Testis (tissue), 3 donors: ENCODE measurements around the gene WWC2. TPM values are rescaled to one million over a fixed set of nuclear protein-coding genes. Genes with fewer than 3 reads are reported as not detected.

Experiments used
- DNase-seq: peaks from one replicate; pipeline ENCODE4 v3.0.0-alpha.2; 2019
- H3K27ac ChIP-seq, 2 donors: fragments of 200-600 bp; sonication (generic); one replicate each; pipeline ENCODE4 v1.5.1; 2019
- H3K27me3 ChIP-seq: fragments of 200-600 bp; sonication (generic); one replicate; pipeline ENCODE4 v1.5.1; 2019
- H3K36me3 ChIP-seq: fragments of 200-600 bp; sonication (generic); one replicate; pipeline ENCODE4 v1.5.1; 2017; ENCODE audit warnings: low read depth; ENCODE audit errors: missing control alignments
- H3K4me1 ChIP-seq: fragments of 200-600 bp; sonication (generic); one replicate; pipeline ENCODE4 v1.5.1; 2019
- H3K4me3 ChIP-seq, 2 donors: fragments of 200-600 bp; sonication (generic); one replicate each; pipeline ENCODE4 v1.5.1; 2017 to 2019
- H3K9me3 ChIP-seq: fragments of 200-600 bp; sonication (generic); one replicate; pipeline ENCODE4 v1.5.1; 2017
- POLR2A ChIP-seq: fragments of 450-650 bp; IDR thresholded peaks from one replicate; pipeline ENCODE4 v1.6.1; 2017; ENCODE audit warnings: antibody characterized with exemption, mild to moderate bottlenecking, moderate library complexity
- WGBS, 2 donors: methylation state at CpG; one replicate each; pipeline ENCODE4 v1.1.5; 2018; 5-methylcytosine and 5-hydroxymethylcytosine counted together
- intact Hi-C: fragments of 100-400 bp; cut with DNase I; formaldehyde crosslinking; loops from one replicate; pipeline ENCODE4 v1.15.1; 2023; ENCODE audit warnings: low total_unique reads
- polyA plus RNA-seq: library from polyadenylated mRNA; stranded (reverse); fragments of 350-450 nt; fragmentation: Illumina TruSeq; extraction: RNeasy Lipid Tissue Mini Kit (QIAGEN cat#74804); gene quantifications from one replicate; pipeline ENCODE4 v1.2.3, GENCODE V29; 2014; ENCODE audit warnings: low read depth, low replicate concordance; ENCODE audit not compliant: insufficient read depth
- total RNA-seq, 2 donors: library from RNA; depleted of rRNA; stranded (reverse); fragments of >200 nt; gene quantifications; one replicate each; pipeline ENCODE4 v1.2.3, GENCODE V29; 2016
- TF ChIP-seq, protein P1 (sequence below), 3 experiments: fragments of 450-650 bp in 2 of 3; fragments of 200-600 bp in 1 of 3; sonication (generic) in 1 of 3; IDR thresholded peaks; one replicate each; pipeline ENCODE4 v1.5.1; 2016 to 2019; ENCODE audit warnings: antibody characterized with exemption in 3 of 3, mild to moderate bottlenecking in 2 of 3, moderate library complexity in 1 of 3

The WWC2 gene
- total and polyA plus RNA-seq, 3 donors from 2014 or later, result 34.4 to 76.7 (median 64.2) TPM

DNA sequence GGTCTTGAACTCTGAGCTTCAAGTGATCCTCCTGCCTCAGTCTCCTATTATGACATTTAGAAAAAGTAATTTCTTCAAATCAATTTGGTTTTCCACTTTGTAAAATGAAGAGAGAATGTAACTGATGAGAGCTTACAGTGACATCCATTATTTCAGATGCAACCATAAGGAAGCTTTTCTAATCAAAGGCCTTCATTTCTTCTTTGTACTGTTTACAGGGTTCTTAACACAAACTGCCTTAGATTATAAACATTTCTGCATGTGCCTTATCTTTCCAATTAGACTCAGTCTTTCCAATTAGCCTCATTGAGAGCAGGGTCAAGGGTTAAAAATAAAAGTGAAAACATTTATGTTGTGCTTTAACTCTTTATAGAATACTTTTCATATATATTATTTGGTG is 71.8 kb downstream of the WWC2 start:
- Histone ChIP-seq H3K27me3 (no peaks in the 10 kb centered on the region), H3K4me1 (peaks cover 25% of the 10 kb centered on the region), H3K27ac (no peak overlapping the region), H3K4me3 (no peak overlapping the region), H3K9me3 (no peaks in the 10 kb centered on the region), H3K36me3 (no peaks in the 10 kb centered on the region)
- TF ChIP-seq POLR2A, result no peak
- TF ChIP-seq, protein P1, sequence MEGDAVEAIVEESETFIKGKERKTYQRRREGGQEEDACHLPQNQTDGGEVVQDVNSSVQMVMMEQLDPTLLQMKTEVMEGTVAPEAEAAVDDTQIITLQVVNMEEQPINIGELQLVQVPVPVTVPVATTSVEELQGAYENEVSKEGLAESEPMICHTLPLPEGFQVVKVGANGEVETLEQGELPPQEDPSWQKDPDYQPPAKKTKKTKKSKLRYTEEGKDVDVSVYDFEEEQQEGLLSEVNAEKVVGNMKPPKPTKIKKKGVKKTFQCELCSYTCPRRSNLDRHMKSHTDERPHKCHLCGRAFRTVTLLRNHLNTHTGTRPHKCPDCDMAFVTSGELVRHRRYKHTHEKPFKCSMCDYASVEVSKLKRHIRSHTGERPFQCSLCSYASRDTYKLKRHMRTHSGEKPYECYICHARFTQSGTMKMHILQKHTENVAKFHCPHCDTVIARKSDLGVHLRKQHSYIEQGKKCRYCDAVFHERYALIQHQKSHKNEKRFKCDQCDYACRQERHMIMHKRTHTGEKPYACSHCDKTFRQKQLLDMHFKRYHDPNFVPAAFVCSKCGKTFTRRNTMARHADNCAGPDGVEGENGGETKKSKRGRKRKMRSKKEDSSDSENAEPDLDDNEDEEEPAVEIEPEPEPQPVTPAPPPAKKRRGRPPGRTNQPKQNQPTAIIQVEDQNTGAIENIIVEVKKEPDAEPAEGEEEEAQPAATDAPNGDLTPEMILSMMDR (IDR thresholded peaks at IDR 0.05), result no peak
- intact Hi-C loops, result no loop called here
- DNase-seq, result no peak

DNA sequence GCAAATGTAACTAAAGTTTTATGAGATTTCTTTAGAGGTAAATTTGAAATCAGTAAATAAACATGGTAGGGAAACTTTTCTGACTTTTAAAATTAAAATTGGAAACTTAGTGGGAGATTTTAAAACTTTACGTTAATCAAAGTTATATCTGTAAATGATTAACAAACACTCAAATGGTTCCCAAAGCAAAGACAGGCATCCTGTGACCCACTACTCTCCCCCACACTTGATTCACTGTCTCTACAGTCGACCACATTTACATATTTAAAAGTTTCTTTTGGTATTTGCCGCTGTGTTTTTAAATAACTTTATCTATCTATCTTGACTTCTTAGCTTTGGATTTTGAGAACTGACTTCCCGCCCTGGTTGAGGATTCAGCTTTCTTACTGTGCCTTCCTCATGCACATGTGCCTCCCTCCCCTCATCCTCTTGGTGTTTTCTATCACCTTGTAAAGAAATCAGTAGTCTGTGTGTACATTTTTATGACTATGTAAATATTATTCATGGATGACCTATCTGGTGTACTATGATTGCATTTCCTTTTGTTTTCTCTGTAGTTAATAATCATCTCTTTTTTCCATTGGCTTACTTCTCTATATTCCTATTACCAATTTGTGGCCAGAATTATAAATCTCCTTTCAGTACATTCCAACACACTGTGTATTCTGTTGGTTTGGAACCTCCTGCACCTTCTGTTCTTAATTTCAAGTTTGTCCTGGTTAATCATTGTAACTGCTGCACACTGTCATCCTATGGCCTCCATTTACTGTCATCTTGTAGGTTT is 72.6 kb downstream of the WWC2 start:
- H3K4me3 ChIP-seq, result no peak overlapping the region
- no peak for DNase-seq
- intact Hi-C loops, result no loop called here
- H3K4me1 ChIP-seq, result peaks cover 29% of the 10 kb centered on the region
- no peaks in the 10 kb centered on the region for H3K27me3 ChIP-seq
- 74 to 82% methylated on average over 4 of the region's 4 CpGs for WGBS, 2 donors
- no peak overlapping the region for H3K27ac ChIP-seq
- no peaks in the 10 kb centered on the region for H3K9me3 ChIP-seq
- H3K36me3 ChIP-seq, result no peaks in the 10 kb centered on the region
- TF ChIP-seq, protein P1 (IDR thresholded peaks at IDR 0.05), result no peak
- TF ChIP-seq POLR2A, result no peak

DNA sequence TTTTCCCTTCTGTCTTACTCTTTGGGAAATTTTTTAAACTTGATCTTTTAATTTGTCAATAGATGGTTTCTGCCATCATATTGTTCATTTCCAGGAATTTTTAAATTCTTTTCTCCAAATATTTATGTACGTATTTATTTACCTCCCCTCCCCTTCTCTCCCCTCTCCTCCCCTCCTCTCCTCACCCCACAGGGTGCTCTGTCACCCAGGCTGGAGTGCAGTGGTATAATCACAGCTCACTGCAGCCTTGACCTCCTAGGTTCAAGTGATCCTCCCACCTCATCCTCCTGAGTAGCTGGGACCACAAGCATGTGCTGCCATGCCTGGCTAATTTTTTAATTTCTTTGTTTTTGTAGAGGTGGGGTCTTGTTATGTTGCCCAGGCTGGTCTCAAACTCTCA is 73.8 kb downstream of the WWC2 start:
- Histone ChIP-seq H3K27ac (no peak overlapping the region), H3K36me3 (no peaks in the 10 kb centered on the region), H3K9me3 (no peaks in the 10 kb centered on the region), H3K27me3 (no peaks in the 10 kb centered on the region), H3K4me3 (no peak overlapping the region), H3K4me1 (peaks cover 29% of the 10 kb centered on the region)
- DNase-seq, result no peak
- TF ChIP-seq POLR2A, result no peak
- TF ChIP-seq, protein P1 (IDR thresholded peaks at IDR 0.05), result no peak
- 53 to 74% methylated on average over 1 of the region's 1 CpG for WGBS, 2 donors
- intact Hi-C loops, result no loop called here

DNA sequence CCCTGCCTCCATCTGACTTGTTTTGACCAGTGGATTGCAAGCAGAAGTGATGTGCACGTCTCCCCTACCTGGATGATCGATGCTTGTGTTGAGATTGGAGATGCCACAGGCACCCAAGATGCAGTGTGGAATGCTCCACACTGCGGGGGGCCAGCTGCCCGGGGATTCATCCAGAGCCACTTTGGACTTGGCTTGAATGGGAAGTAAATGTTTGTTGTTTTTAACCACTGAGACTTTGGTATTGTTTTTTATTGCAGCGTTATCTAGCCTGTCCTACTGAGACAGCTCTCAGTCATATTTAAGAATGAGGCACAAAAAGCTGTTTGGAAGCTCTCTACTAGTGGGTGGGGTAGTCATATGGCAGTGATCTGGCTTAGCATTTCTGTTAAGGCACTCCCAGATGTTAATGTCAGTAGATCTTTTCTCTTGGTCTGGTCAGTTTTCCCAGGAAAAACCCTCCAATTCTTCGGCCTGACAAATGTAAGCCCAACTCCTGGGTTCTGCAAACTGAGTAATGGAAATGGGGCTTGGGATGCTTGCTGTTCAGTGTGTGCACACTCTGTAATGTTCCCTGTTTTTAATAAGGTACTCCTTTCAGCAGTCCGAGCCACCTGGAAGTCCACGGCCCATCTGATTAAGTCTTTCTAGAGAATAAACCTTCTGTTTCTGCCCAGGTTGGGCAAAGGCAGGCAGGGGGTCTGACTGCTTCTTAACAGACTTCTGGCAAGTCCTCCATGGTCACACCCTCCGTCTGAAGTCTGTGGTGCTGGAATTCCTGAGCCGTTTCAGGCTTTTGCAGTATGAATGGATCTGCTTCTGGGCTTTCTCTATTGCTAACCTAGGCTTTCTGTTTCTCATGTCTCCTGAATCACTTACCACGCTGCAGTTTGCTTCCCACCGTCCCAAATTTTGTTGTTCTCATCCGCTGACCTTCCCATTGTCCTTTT is 74.8 kb downstream of the WWC2 start:
- 53 to 65% methylated on average over 13 of the region's 13 CpGs for WGBS, 2 donors
- TF ChIP-seq, protein P1 (IDR thresholded peaks at IDR 0.05), result no peak
- TF ChIP-seq POLR2A, result no peak
- intact Hi-C loops, result no loop called here

More for the DNA sequence above, 74.8 kb downstream of the WWC2 start:
- Histone ChIP-seq H3K4me1 (peaks cover 29% of the 10 kb centered on the region), H3K27ac (no peak overlapping the region), H3K27me3 (no peaks in the 10 kb centered on the region), H3K9me3 (no peaks in the 10 kb centered on the region), H3K36me3 (no peaks in the 10 kb centered on the region), H3K4me3 (no peak overlapping the region)
- DNase-seq, result no peak
